Frontal cortex (tissue), 4 donors: ENCODE results near the gene HPCAL4. TPM values are rescaled to one million over a fixed set of nuclear protein-coding genes. Genes with fewer than 3 reads are reported as not detected.

ENCODE experiments used
- DNase-seq, 2 donors: peaks; one replicate each; pipeline ENCODE4 v3.0.0; 2012; ENCODE audit warnings: low spot score in 2 of 2
- FAIRE-seq: peaks from 2 replicates; lab custom pipeline; 2012; peaks lifted over from hg19 to GRCh38; lab: Jason Lieb, UNC
- total RNA-seq: library from RNA; depleted of rRNA; stranded (reverse); fragments of >200 nt; gene quantifications from one replicate; pipeline ENCODE4 v1.2.3, GENCODE V29; 2014
- donor health status: control.
- donor health status: control.
- donor health status: control.

Gene HPCAL4
- total RNA-seq, 1 donor from 2014 or later, result 75.4 TPM

- FAIRE-seq (no peak), DNase-seq (no peak)
Observed at GRCh38 chr1:39680751-39681150, 10.5 kb downstream of the HPCAL4 start.

GRCh38 chr1:39679821-39680220 is 11.4 kb downstream of the HPCAL4 start:
- DNase-seq (no peak), FAIRE-seq (no peak)

GRCh38 chr1:39678889-39679288 is 12.3 kb downstream of the HPCAL4 start:
- FAIRE-seq, result no peak
- DNase-seq, result no peak

GRCh38 chr1:39677645-39678044 is 13.6 kb downstream of the HPCAL4 start:
- DNase-seq (no peak), FAIRE-seq (no peak)

- no peak for FAIRE-seq
- no peak for DNase-seq
Observed at GRCh38 chr1:39676948-39677548, 14.2 kb downstream of the HPCAL4 start.

GRCh38 chr1:39675220-39675619 is 16.0 kb downstream of the HPCAL4 start:
- no peak for FAIRE-seq
- no peak for DNase-seq

GRCh38 chr1:39673215-39673614 is 18.0 kb downstream of the HPCAL4 start:
- DNase-seq (no peak), FAIRE-seq (no peak)

GRCh38 chr1:39672551-39672947 is 18.7 kb downstream of the HPCAL4 start:
- FAIRE-seq (no peak), DNase-seq (no peak)

GRCh38 chr1:39671793-39672550 is 19.3 kb downstream of the HPCAL4 start, which contains the start of gene NT5C1A:
Gene NT5C1A (minus strand): TSS chr1:39672107. CDS start chr1:39672038, 69 bp downstream.
- FAIRE-seq, result no peak
- peak; percentile 58 to 72 for DNase-seq

- no peak for FAIRE-seq
- DNase-seq, result peak in 1 of 2 donors; percentile 62
Observed at GRCh38 chr1:39671433-39671792, 19.8 kb downstream of the HPCAL4 start.

- FAIRE-seq, result no peak
- no peak for DNase-seq
Observed at GRCh38 chr1:39670689-39671088, 20.5 kb downstream of the HPCAL4 start.

- FAIRE-seq (no peak), DNase-seq (no peak)
Observed at GRCh38 chr1:39668894-39669293, 22.3 kb downstream of the HPCAL4 start.

GRCh38 chr1:39668111-39668510 is 23.1 kb downstream of the HPCAL4 start:
- FAIRE-seq (no peak), DNase-seq (no peak)

- DNase-seq (no peak), FAIRE-seq (no peak)
Observed at GRCh38 chr1:39666772-39667171, 24.5 kb downstream of the HPCAL4 start.

- no peak for FAIRE-seq
Observed at GRCh38 chr1:39663559-39663958, 27.7 kb downstream of the HPCAL4 start.

GRCh38 chr1:39662861-39663260 is 28.4 kb downstream of the HPCAL4 start:
- FAIRE-seq (no peak), DNase-seq (no peak)

More at GRCh38 chr1:39663559-39663958, 27.7 kb downstream of the HPCAL4 start:
- no peak for DNase-seq

- DNase-seq (no peak), FAIRE-seq (no peak)
Observed at GRCh38 chr1:39659538-39659937, 31.7 kb downstream of the HPCAL4 start.

GRCh38 chr1:39659110-39659509 is 32.1 kb downstream of the HPCAL4 start:
- FAIRE-seq, result no peak
- DNase-seq, result no peak

GRCh38 chr1:39657923-39658485 is 33.2 kb downstream of the HPCAL4 start:
- DNase-seq (no peak), FAIRE-seq (no peak)

GRCh38 chr1:39657402-39657801 is 33.8 kb downstream of the HPCAL4 start:
- no peak for FAIRE-seq
- no peak for DNase-seq

GRCh38 chr1:39656391-39656790 is 34.8 kb downstream of the HPCAL4 start:
- FAIRE-seq (no peak), DNase-seq (no peak)
